Right ventricle myocardium superior (tissue), 1 donor: ENCODE results near the gene ZNF316. TPM values are rescaled to one million over a fixed set of nuclear protein-coding genes. Genes with fewer than 3 reads are reported as not detected.
A peak's percentile ranks its signal among the peaks of the same experiment; 100 is the strongest.
"Not testable (repeated sequence)": the region's sequence is repeated elsewhere in the genome, so short reads cannot be mapped to it uniquely, and the experiment has no call there.

Experiments used
- ATAC-seq: fragments of 200-7000 bp; cut with Tn5 transposase; one replicate; pipeline ENCODE4 v1.9.1; 2020; ENCODE audit warnings: mild to moderate bottlenecking; ENCODE audit not compliant: poor library complexity
- DNase-seq: peaks from one replicate; pipeline ENCODE4 v3.0.0-alpha.2; 2020
- intact Hi-C: fragments of 100-400 bp; cut with DNase I; formaldehyde crosslinking; loops from one replicate; pipeline ENCODE4 v1.11.2; 2022
- total RNA-seq: library from RNA; stranded (reverse); fragmentation: NEBNext Ultra II Directional; extraction: Animal tissue kit (Norgen Biotek cat#: 25700); gene quantifications from one replicate; pipeline ENCODE4 v1.2.1, GENCODE V29; 2021
- donor health status: DM: no; HTN: yes; CAD: no; lungs with severe emphysema.

ZNF316 gene
- total RNA-seq, 1 donor from 2014 or later: 16.2 TPM

GRCh38 chr7:6655636-6656385 lies 18.7 kb downstream of the ZNF316 start:
- intact Hi-C loops: no loop called here
- DNase-seq (peak; percentile 10), ATAC-seq (no peak)

GRCh38 chr7:6656413-6656812 lies 19.3 kb downstream of the ZNF316 start:
- DNase-seq (no peak), ATAC-seq (no peak)
- intact Hi-C loops: no loop called here

GRCh38 chr7:6658618-6659345 lies 21.7 kb downstream of the ZNF316 start:
- intact Hi-C loops: no loop called here
- DNase-seq (no peak), ATAC-seq (no peak)

GRCh38 chr7:6670851-6671250 lies 33.7 kb downstream of the ZNF316 start:
- ATAC-seq, DNase-seq, intact Hi-C loops: not testable (repeated sequence)

GRCh38 chr7:6675807-6676405 lies 38.8 kb downstream of the ZNF316 start:
- ATAC-seq: no peak
- intact Hi-C loops: no loop called here
- no peak for DNase-seq

- intact Hi-C loops: no loop called here
- DNase-seq (no peak), ATAC-seq (no peak)
Observed at GRCh38 chr7:6680146-6680545, 43.0 kb downstream of the ZNF316 start.

GRCh38 chr7:6691103-6691502 lies 54.0 kb downstream of the ZNF316 start:
- intact Hi-C loops: no loop called here
- DNase-seq (no peak), ATAC-seq (no peak)

GRCh38 chr7:6691609-6692106 lies 54.5 kb downstream of the ZNF316 start:
- DNase-seq: no peak
- ATAC-seq: no peak
- intact Hi-C loops: no loop called here

- intact Hi-C loops: no loop called here
Observed at GRCh38 chr7:6700793-6701192, 63.7 kb downstream of the ZNF316 start.

GRCh38 chr7:6701860-6702259 lies 64.7 kb downstream of the ZNF316 start:
- DNase-seq: no peak
- no peak for ATAC-seq
- intact Hi-C loops: no loop called here

More at GRCh38 chr7:6700793-6701192, 63.7 kb downstream of the ZNF316 start:
- ATAC-seq (no peak), DNase-seq (no peak)

Other genes with a start within 250 kb of the ZNF316 start
- 8.1 TPM for gene DAGLB, start 189.4 kb upstream of the ZNF316 start, total RNA-seq
- gene KDELR2, start 153.2 kb upstream of the ZNF316 start, total RNA-seq: 41.3 TPM
- gene GRID2IP, start 85.9 kb upstream of the ZNF316 start, total RNA-seq: not detected
- gene ZDHHC4, start 59.9 kb upstream of the ZNF316 start, total RNA-seq: 40.8 TPM
- gene INTS15, start 47.3 kb upstream of the ZNF316 start, total RNA-seq: 15.6 TPM
- 10.7 TPM for gene ZNF853, start 21.7 kb upstream of the ZNF316 start, total RNA-seq
- 12.3 TPM for gene ZNF12, start 69.6 kb downstream of the ZNF316 start, total RNA-seq
- not detected for gene RSPH10B2, start 116.8 kb downstream of the ZNF316 start, total RNA-seq
- 30.0 TPM for gene CCZ1B, start 189.0 kb downstream of the ZNF316 start, total RNA-seq